ENCODE results near the gene ADGRD2. TPM values are rescaled to one million over a fixed set of nuclear protein-coding genes. Genes with fewer than 3 reads are reported as not detected.

The ADGRD2 gene
- total RNA-seq, 2 donors from 2014 or later, result not detected

DNA sequence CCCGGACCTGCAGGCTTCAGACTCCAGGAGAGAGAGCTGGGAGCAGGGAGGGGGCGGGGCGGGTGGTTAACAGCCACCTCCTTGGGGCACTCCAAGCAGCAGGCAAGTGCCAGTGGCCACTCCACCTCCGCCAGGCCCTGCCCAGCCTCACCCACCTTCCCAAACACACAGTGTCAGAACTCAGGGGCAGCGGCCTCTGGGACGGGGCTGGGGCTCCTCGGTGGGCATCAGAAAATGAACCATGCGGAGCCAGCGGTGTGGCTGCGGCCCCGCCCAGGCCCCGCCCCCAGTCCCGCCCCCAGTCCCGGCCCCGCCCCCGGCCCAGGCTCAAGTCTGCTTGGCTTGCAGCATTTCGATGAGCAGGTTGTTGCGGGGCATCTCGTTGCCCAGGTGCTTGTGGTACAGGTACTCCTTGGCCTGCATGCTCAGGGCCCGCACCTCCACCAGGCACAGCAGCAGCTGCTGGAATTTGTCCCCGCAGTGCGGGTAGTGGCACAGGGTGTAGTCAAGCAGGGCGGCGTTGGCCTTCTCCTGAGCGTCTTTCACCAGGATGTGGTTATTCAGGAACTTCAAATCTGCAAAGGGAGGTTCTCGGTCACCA is 32.3 kb downstream of the ADGRD2 start:
- no peak for ATAC-seq (replicated peaks in 1 of 2)
- Mint-ChIP-seq H3K4me3 (no peak overlapping the region), H3K9me3 (peaks cover 0 to 1% of the 10 kb centered on the region in 2 donors), H3K27ac (no peak overlapping the region), H3K27me3 (ENCODE audit: low read depth) (peaks cover 7% of the 10 kb centered on the region), H3K4me1 (ENCODE audit: low read depth) (no peaks in the 10 kb centered on the region), H3K36me3 (ENCODE audit: insufficient read depth in 2 of 2) (no peaks in the 10 kb centered on the region)
- DNase-seq, result no peak

DNA sequence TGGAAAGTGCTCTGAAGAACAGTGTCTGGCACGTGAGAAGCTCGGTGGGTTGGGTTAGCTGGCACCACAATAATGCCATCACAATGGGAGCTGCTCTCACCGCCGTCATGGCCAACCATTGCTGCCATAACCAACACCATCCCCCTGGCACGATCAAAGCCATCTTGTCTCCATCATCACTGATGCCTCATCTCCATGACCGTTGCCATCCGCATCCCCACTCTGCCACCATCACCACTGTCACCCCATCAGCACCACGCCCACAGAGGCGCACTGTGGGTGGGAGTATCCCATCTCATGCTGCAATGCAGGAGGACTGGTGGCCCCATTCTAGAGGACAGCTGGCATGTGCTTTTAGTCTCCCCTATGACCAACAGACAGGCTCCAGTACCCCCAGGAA is 33.2 kb downstream of the ADGRD2 start:
- ATAC-seq (replicated peaks in 1 of 2) (no peak), DNase-seq (no peak)
- Mint-ChIP-seq H3K27me3 (ENCODE audit: low read depth) (peaks cover 7% of the 10 kb centered on the region), H3K9me3 (peaks cover 0 to 1% of the 10 kb centered on the region in 2 donors), H3K4me1 (ENCODE audit: low read depth) (no peaks in the 10 kb centered on the region), H3K4me3 (no peak overlapping the region), H3K27ac (no peak overlapping the region), H3K36me3 (ENCODE audit: insufficient read depth in 2 of 2) (no peaks in the 10 kb centered on the region)

DNA sequence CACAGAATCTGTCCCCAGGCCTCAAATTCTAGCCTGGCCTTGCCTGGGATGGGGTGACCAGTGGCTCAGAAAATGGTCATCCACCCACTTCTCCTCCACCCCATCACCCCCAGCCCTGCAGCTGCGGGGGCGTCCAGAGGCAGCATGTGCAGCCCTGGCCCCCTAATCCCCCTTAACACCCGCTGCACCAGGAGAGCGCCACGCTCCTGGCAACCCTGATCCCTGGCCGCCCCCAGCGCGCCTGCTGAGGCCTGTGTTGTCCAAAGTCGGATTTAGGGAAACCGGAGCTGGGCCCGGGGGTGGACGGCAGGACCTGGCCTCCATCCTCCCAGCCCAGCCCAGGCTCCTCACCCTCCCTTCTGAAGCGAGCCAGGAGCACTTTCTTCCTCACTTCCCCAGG is 35.0 kb downstream of the ADGRD2 start:
- no peak overlapping the region for H3K27ac Mint-ChIP-seq
- no peaks in the 10 kb centered on the region for H3K36me3 Mint-ChIP-seq (ENCODE audit: insufficient read depth in 2 of 2)
- H3K4me1 Mint-ChIP-seq (ENCODE audit: low read depth), result no peaks in the 10 kb centered on the region
- no peak overlapping the region for H3K4me3 Mint-ChIP-seq
- peaks cover 3% of the 10 kb centered on the region for H3K27me3 Mint-ChIP-seq (ENCODE audit: low read depth)
- ATAC-seq (replicated peaks in 1 of 2), result no peak
- DNase-seq, result no peak
- H3K9me3 Mint-ChIP-seq, result peaks cover 0 to 1% of the 10 kb centered on the region in 2 donors

DNA sequence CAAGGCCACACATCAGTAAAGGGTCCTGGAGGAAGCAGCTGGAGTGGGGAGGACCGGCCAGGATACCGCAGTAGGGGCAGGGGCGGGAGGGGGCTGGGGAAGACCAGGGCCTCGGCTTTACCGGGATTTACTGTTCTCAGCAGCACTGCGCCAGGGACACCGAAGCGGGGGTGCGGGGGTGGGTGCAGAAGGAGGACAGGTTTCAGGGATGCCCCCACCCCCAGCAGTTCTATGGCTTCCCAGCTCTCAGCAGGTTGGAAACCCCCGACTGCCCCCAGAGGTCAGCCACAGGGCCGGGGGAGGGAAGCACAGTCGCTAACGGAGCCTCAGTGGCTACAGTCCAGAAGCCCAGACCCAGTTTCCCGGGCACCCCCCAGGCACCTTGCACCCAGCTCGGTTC is 35.7 kb downstream of the ADGRD2 start:
- Mint-ChIP-seq H3K9me3 (peaks cover 0 to 1% of the 10 kb centered on the region in 2 donors), H3K36me3 (ENCODE audit: insufficient read depth in 2 of 2) (no peaks in the 10 kb centered on the region), H3K27ac (no peak overlapping the region), H3K4me1 (ENCODE audit: low read depth) (no peaks in the 10 kb centered on the region), H3K4me3 (no peak overlapping the region), H3K27me3 (ENCODE audit: low read depth) (no peaks in the 10 kb centered on the region)
- no peak for ATAC-seq (replicated peaks in 1 of 2)
- no peak for DNase-seq

DNA sequence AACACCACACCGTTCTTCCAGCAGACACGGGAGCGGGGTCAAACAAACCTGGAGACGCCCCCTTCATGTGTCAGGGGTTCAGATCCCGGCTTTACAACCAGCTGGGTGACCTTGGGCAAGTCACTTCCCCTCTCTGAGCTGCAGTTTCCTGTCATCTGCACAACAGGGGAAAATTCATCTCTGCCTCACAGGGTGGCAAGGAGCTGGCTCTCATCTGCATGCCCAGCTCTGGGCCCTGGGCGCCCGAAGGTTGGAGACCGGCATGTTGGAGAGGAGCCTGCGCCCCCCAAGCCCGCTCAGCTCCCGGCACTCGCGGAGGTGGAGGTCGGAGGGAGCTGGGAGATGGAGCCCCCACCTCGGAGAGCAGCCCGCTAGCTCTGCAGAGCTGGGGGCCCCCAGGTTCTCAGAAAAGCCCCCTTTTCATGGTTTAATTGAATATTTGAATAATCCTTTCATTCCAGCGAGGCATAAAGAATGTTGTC is 36.6 kb downstream of the ADGRD2 start:
- Mint-ChIP-seq H3K4me3 (no peak overlapping the region), H3K27me3 (ENCODE audit: low read depth) (no peaks in the 10 kb centered on the region), H3K27ac (no peak overlapping the region), H3K36me3 (ENCODE audit: insufficient read depth in 2 of 2) (no peaks in the 10 kb centered on the region), H3K4me1 (ENCODE audit: low read depth) (no peaks in the 10 kb centered on the region), H3K9me3 (peaks cover 0 to 1% of the 10 kb centered on the region in 2 donors)
- DNase-seq (no peak), ATAC-seq (replicated peaks in 1 of 2) (no peak)

DNA sequence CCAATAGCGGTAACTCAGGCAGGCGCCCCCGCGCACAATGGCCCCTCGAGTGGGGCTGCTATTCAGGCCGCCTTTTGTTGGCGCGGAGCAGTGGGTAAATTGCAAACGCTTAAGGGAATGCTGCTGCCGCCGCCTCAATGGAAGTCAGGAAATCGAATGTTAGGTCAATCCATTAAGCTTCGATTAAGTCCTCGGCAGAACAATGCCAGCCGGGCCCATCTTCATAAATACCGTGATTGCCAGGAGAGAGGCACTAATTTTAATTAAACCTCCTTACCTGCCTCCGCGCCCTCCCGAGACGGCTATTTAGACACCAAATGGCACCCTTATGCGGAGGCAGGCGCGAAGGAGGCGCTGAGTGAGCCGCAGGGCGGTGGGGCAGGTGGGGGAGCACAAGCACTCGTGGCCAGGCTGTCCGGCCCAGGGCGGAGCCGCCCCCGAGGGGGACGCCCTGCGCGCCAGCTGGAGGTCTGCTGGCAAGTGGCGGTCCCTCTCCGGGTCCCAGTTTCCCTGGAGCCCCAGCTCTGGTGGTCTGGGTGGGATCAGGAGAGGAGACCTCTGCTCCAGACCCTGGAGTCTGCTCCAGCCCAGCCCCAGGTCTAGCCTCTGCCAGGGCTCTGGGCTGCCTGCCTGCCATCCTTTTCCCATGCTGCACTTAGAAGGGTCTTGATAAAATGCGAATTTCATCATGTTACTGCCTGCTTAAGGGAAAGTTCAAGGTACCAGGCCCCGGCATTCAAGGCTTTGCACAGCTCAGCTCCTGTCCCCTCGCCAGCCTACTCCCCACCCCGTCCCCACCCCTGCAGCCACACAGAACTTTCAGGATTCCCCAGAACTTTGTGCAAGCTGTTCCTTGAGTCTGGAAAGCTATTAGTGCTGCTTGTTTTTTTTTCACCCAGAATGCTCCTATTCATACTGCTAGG is 37.3 kb downstream of the ADGRD2 start:
- H3K27ac Mint-ChIP-seq, result no peak overlapping the region
- no peak overlapping the region for H3K4me3 Mint-ChIP-seq
- no peak for DNase-seq
- H3K4me1 Mint-ChIP-seq (ENCODE audit: low read depth), result no peaks in the 10 kb centered on the region
- no peaks in the 10 kb centered on the region for H3K36me3 Mint-ChIP-seq (ENCODE audit: insufficient read depth in 2 of 2)
- no peaks in the 10 kb centered on the region for H3K27me3 Mint-ChIP-seq (ENCODE audit: low read depth)
- no peak for ATAC-seq (replicated peaks in 1 of 2)
- H3K9me3 Mint-ChIP-seq, result peaks cover 0 to 1% of the 10 kb centered on the region in 2 donors

DNA sequence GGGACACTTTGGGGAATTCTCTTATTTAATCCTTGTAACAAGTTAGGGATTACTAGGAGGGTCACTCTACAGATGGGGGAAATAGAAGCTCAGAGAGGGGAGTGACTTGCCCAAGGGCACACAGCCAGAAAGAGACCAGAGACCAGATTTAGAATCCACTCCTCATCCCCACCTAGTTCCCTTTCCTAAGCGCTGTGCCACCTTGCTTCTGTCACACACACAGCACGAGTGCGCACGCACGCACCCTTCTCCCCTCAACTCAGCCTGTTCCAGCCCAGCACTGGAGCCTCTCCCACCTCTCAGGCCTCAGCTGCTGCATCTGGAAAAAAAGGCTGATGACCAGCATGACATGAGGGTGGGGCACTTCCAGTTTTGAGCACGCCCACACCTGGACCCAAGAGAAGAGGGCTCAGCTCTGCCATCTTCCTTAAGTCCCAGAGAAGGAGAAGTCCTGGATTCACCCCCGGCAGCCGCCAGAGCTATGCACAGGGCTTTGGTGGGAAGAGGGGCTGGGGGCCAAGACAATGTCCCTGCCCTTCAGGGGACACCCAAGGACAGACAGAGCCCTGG is 38.5 kb downstream of the ADGRD2 start:
- H3K9me3 Mint-ChIP-seq, result no peaks in the 10 kb centered on the region
- no peaks in the 10 kb centered on the region for H3K4me1 Mint-ChIP-seq (ENCODE audit: low read depth)
- no peak overlapping the region for H3K4me3 Mint-ChIP-seq
- no peak for DNase-seq
- no peaks in the 10 kb centered on the region for H3K36me3 Mint-ChIP-seq (ENCODE audit: insufficient read depth in 2 of 2)
- no peak for ATAC-seq (replicated peaks in 1 of 2)
- H3K27me3 Mint-ChIP-seq (ENCODE audit: low read depth), result no peaks in the 10 kb centered on the region
- H3K27ac Mint-ChIP-seq, result no peak overlapping the region

DNA sequence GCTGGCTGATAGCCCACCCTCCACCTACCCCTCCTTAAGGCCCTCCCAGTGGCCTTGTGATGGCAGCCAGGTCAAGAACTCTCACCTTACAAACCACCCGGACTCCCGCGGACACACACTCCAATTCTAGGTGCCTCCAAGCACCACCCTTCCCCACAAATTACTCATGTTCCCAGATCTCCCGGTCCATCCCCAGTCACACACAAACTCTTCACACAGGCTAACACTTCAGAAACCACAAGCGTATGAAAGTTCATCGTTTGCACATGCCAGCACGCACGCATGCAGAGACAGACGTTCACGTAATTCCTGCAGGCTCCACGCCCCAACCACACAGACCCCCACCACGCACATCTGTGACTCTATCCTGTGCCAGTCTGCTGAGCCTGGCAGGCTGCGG is 39.0 kb downstream of the ADGRD2 start:
- no peaks in the 10 kb centered on the region for H3K9me3 Mint-ChIP-seq
- no peaks in the 10 kb centered on the region for H3K36me3 Mint-ChIP-seq (ENCODE audit: insufficient read depth in 2 of 2)
- H3K27me3 Mint-ChIP-seq (ENCODE audit: low read depth), result no peaks in the 10 kb centered on the region
- ATAC-seq (replicated peaks in 1 of 2), result no peak
- H3K27ac Mint-ChIP-seq, result no peak overlapping the region
- H3K4me1 Mint-ChIP-seq (ENCODE audit: low read depth), result peaks cover 4% of the 10 kb centered on the region
- H3K4me3 Mint-ChIP-seq, result no peak overlapping the region
- DNase-seq, result no peak

DNA sequence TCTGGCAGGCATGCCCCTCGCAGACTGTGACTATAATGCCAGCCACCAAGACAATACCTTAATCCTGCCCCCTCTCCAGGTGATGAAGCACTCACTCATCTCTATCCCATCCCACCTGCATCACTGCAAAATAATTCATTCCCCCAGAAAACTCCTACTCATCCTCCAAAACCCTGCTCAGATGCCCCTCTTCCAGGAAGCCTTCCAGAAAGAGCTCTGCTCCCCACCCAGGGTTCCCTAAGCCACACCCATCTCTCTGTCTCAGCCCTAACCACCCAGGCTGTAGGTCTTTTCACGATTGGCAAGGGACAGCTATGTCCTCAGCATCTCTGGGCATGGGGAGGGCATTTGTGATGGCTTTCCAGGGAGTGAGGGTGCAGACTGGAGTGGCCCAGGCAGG is 39.8 kb downstream of the ADGRD2 start:
- DNase-seq (no peak), ATAC-seq (replicated peaks in 1 of 2) (no peak)
- Mint-ChIP-seq H3K9me3 (no peaks in the 10 kb centered on the region), H3K27me3 (ENCODE audit: low read depth) (no peaks in the 10 kb centered on the region), H3K4me3 (no peak overlapping the region), H3K27ac (no peak overlapping the region), H3K36me3 (ENCODE audit: insufficient read depth in 2 of 2) (no peaks in the 10 kb centered on the region), H3K4me1 (ENCODE audit: low read depth) (peaks cover 7% of the 10 kb centered on the region)

DNA sequence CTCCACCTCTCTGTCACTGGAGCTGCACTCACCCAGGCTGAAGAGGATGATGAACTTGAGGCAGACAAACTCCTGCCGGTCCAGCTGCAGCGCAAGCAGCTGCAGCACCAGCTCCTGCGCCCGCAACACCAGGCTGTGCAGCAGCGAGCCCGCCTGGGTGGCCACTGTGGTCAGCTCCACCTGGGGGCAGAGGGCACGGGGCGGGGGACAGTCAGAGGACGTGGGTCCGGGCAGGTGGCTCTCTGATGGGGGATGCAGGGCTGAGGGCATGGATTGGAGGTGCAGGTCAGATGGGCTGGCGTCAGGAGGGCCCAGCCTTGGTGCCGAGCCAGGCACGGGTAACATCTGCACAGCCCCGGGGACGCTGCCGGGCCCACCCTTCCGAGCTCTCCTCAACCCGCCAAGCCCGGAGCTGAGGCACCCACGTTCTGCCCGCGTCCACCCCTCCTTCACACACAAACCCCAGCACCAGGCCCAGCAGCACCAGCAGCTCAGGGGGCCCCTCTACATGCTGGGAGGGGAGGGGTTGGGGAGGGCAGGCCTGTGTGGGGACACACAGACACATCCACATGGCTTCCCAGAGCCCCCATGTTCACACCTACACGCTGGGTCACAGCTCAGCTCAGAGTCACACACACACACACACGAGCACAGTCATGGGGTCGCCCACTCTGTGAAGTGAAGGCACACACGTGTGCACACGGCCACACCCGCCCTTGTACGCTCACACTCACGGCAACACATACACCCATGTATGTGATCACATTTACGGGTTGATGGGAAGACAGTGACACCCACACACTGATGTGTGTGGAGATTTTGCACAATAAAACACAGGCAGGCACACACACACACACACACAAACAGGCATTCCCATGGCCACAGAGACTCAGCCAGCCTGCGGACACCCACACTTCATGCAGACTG is 41.1 kb downstream of the ADGRD2 start:
- Mint-ChIP-seq H3K27me3 (ENCODE audit: low read depth) (no peaks in the 10 kb centered on the region), H3K9me3 (no peaks in the 10 kb centered on the region), H3K4me1 (ENCODE audit: low read depth) (peaks cover 20% of the 10 kb centered on the region), H3K27ac (no peak overlapping the region), H3K36me3 (ENCODE audit: insufficient read depth in 2 of 2) (no peaks in the 10 kb centered on the region), H3K4me3 (no peak overlapping the region)
- no peak for DNase-seq
- no peak for ATAC-seq (replicated peaks in 1 of 2)

DNA sequence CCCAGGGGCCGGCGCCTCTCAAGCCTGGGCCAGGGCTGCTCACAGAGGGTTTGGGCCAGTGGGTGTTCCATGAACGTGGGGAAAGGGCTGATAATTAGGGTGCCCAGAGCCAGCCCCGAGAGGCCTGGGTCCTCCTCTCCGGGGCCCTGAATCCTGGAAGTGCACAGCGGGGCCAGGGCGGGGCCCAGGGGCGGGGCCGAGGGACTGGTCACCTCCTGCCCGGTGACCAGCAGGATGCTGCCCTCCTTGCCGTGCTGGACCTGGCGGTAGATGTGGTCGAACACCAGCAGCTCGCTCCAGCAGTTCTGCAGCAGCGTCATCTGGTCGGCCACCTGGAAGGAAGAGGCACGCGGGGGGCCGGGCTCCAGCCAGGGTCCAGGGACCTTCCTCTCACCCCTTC is 42.6 kb downstream of the ADGRD2 start:
- Mint-ChIP-seq H3K27me3 (ENCODE audit: low read depth) (no peaks in the 10 kb centered on the region), H3K4me1 (ENCODE audit: low read depth) (peaks cover 28% of the 10 kb centered on the region), H3K4me3 (no peak overlapping the region), H3K9me3 (no peaks in the 10 kb centered on the region), H3K36me3 (ENCODE audit: insufficient read depth in 2 of 2) (no peaks in the 10 kb centered on the region), H3K27ac (no peak overlapping the region)
- no peak for ATAC-seq (replicated peaks in 1 of 2)
- no peak for DNase-seq

DNA sequence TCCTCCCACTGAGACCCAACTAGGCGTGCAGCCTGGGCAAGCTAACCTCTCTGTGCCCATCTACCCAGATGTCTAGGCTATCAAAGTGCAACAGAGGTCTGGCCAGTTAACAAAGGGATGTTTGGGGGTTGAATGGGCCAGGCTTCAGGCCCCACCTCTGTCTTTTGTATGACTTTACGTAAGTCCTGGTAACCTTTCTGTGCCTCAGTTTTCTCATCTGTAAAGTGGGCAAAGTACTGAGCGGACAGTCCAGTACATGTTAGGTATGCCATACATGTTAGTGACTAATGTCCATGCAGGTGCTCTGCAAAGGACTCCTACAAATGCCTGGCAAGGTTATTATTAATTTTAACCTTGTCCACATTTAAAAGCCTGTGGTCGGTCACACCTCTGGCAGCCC is 43.0 kb downstream of the ADGRD2 start:
- no peak overlapping the region for H3K27ac Mint-ChIP-seq
- H3K4me1 Mint-ChIP-seq (ENCODE audit: low read depth), result peaks cover 28% of the 10 kb centered on the region
- no peak overlapping the region for H3K4me3 Mint-ChIP-seq
- H3K36me3 Mint-ChIP-seq (ENCODE audit: insufficient read depth in 2 of 2), result no peaks in the 10 kb centered on the region
- no peak for ATAC-seq (replicated peaks in 1 of 2)
- H3K9me3 Mint-ChIP-seq, result no peaks in the 10 kb centered on the region
- H3K27me3 Mint-ChIP-seq (ENCODE audit: low read depth), result no peaks in the 10 kb centered on the region
- no peak for DNase-seq

Measured in activated T-cell treated with anti-CD3 and anti-CD28 coated beads, Interleukin-2, amount 50 U/mL, for 72 hours (primary cell).